ENCODE measurements around the gene NDUFAF3.

The NDUFAF3 gene

DNA sequence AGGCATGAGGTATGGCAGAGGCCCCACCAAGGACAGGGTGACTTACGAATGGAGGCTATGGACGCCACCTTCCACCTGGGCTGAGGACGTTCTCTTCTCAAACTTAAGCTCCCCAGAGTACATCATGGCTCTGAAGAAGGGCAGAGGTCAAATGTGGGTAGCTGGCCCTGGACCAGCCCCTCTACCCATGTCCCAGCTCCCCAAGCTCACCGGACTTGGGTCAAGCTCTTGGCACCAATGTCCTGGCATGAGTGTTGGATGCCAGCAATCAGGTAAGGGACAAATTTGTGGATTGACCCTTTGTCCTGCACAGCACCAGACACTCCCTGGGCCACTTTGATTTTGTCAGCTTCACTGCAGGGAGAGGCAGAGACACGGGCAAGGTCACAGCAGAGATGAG, 2.5 kb downstream of the NDUFAF3 start:
- no peak overlapping the region for H3K4me3 ChIP-seq (ENCODE audit: severe bottlenecking)
- DNase-seq (ENCODE audit: low spot score) = no peak
- peaks cover 8% of the 10 kb centered on the region for H3K4me1 ChIP-seq (ENCODE audit: insufficient read depth, poor library complexity, severe bottlenecking)
- no peak for ATAC-seq (ENCODE audit: low read depth)
- TF ChIP-seq, protein P1, sequence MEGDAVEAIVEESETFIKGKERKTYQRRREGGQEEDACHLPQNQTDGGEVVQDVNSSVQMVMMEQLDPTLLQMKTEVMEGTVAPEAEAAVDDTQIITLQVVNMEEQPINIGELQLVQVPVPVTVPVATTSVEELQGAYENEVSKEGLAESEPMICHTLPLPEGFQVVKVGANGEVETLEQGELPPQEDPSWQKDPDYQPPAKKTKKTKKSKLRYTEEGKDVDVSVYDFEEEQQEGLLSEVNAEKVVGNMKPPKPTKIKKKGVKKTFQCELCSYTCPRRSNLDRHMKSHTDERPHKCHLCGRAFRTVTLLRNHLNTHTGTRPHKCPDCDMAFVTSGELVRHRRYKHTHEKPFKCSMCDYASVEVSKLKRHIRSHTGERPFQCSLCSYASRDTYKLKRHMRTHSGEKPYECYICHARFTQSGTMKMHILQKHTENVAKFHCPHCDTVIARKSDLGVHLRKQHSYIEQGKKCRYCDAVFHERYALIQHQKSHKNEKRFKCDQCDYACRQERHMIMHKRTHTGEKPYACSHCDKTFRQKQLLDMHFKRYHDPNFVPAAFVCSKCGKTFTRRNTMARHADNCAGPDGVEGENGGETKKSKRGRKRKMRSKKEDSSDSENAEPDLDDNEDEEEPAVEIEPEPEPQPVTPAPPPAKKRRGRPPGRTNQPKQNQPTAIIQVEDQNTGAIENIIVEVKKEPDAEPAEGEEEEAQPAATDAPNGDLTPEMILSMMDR (IDR thresholded peaks at IDR 0.05; ENCODE audit: poor library complexity, severe bottlenecking) = no peak
- peaks cover 56% of the 10 kb centered on the region for H3K36me3 ChIP-seq (ENCODE audit: low read depth)
- H3K27ac ChIP-seq (ENCODE audit: poor library complexity, severe bottlenecking) = no peak overlapping the region
- H3K27me3 ChIP-seq (ENCODE audit: insufficient read depth, poor library complexity, severe bottlenecking) = no peaks in the 10 kb centered on the region
- no peaks in the 10 kb centered on the region for H3K9me3 ChIP-seq (ENCODE audit: severe bottlenecking)

DNA sequence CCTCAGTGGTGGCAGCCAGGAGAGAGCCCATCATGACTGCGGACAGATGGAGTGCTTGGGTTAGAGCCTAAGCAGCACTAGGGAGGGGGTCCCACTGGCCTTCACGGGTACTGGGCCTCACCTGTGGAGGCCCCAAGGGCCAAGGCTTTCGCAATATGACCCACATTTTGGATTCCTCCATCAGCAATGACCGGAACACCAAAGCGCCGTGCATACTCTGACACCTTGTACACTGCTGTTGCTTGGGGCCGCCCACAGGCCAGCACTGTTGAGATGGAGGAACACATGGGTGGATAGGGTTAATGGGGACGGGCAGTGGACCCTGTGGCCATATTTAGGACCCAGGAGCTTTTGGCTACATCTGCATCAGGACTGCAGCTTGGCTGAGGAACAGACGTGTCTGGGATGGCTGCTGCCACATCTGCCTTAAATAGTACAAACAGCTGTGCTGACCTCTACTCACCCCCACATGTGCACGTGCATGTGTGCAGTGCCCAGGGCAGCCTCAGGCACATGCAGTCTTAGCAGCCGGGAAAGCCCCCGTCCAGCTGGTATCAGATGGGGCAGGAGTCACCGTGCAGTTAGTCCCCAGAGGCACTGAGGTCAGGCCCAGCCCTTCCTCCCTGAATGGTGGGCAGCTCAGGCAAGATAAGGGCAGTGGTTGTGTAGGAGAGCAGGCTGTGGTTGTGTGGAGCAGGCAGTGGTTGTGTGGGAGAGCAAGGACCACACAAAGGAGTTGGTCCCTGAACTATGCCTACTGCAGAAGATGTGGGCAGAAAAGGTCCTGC, 3.3 kb downstream of the NDUFAF3 start:
- TF ChIP-seq, protein P1 (IDR thresholded peaks at IDR 0.05; ENCODE audit: poor library complexity, severe bottlenecking) = no peak
- Histone ChIP-seq H3K9me3 (ENCODE audit: severe bottlenecking) (no peaks in the 10 kb centered on the region), H3K27me3 (ENCODE audit: insufficient read depth, poor library complexity, severe bottlenecking) (no peaks in the 10 kb centered on the region), H3K27ac (ENCODE audit: poor library complexity, severe bottlenecking) (no peak overlapping the region), H3K36me3 (ENCODE audit: low read depth) (peaks cover 63% of the 10 kb centered on the region), H3K4me1 (ENCODE audit: insufficient read depth, poor library complexity, severe bottlenecking) (peaks cover 5% of the 10 kb centered on the region), H3K4me3 (ENCODE audit: severe bottlenecking) (no peak overlapping the region)
- ATAC-seq (ENCODE audit: low read depth) (no peak), DNase-seq (ENCODE audit: low spot score) (no peak)

DNA sequence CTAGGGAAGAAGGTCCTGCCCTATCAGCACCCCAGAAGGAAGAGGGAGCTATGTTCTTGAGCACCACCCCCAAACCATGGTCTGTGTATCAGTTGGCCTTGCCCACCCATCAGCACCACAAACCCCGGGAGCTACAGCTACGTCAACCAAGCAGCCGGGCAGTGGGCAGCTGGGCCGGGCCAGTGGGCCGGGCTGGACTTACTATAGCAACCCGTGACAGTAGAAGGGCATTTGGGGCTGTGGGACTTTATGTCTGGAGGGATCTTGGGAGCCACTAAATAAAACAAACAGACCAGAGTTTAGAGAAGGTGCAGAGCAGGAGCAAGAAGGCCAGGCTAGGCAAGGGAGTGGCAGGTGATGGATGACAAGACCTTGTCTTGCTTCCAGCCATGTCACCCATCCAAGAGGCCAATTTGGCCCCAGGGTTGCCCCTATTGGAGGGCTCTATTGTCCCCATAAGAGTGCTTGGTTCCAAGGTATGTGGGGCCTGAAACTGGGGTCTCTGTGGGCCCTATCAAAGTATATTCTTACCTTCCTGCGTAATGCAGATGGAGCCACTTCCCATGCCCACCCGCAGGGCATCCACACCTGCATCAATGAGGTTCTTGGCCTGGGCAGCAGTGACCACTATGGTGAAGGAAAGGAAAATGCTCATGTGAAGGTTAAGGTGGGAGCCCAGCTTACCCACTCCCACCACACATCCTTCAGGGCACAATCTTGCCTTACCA, 4.0 kb downstream of the NDUFAF3 start:
- DNase-seq (ENCODE audit: low spot score) = no peak
- no peaks in the 10 kb centered on the region for H3K27me3 ChIP-seq (ENCODE audit: insufficient read depth, poor library complexity, severe bottlenecking)
- H3K27ac ChIP-seq (ENCODE audit: poor library complexity, severe bottlenecking) = no peak overlapping the region
- no peak for ATAC-seq (ENCODE audit: low read depth)
- peaks cover 5% of the 10 kb centered on the region for H3K4me1 ChIP-seq (ENCODE audit: insufficient read depth, poor library complexity, severe bottlenecking)
- TF ChIP-seq, protein P1 (IDR thresholded peaks at IDR 0.05; ENCODE audit: poor library complexity, severe bottlenecking) = no peak
- peaks cover 63% of the 10 kb centered on the region for H3K36me3 ChIP-seq (ENCODE audit: low read depth)
- H3K9me3 ChIP-seq (ENCODE audit: severe bottlenecking) = no peaks in the 10 kb centered on the region
- no peak overlapping the region for H3K4me3 ChIP-seq (ENCODE audit: severe bottlenecking)

DNA sequence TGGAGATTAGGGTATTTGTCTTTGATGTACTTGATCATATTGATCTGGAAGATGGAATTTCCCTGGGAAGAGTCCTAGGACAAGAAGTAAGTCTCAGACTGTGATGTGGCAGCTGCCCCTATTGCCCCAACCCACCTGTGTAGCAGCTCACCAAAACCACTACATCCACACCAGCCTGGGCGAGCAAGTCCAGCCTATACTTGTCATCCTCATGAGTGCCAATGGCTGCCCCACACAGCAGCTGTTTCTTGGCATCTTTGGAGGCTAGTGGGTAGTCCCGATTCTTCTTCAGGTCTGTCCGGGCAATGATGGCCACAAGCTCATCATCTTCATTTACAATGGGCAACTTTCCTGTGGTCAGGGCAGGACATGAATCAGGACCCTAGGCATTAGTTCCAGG, 4.6 kb downstream of the NDUFAF3 start:
- Histone ChIP-seq H3K4me1 (ENCODE audit: insufficient read depth, poor library complexity, severe bottlenecking) (peaks cover 5% of the 10 kb centered on the region), H3K36me3 (ENCODE audit: low read depth) (peaks cover 68% of the 10 kb centered on the region), H3K9me3 (ENCODE audit: severe bottlenecking) (no peaks in the 10 kb centered on the region), H3K27ac (ENCODE audit: poor library complexity, severe bottlenecking) (no peak overlapping the region), H3K27me3 (ENCODE audit: insufficient read depth, poor library complexity, severe bottlenecking) (no peaks in the 10 kb centered on the region), H3K4me3 (ENCODE audit: severe bottlenecking) (no peak overlapping the region)
- TF ChIP-seq, protein P1 (IDR thresholded peaks at IDR 0.05; ENCODE audit: poor library complexity, severe bottlenecking) = no peak
- ATAC-seq (ENCODE audit: low read depth) (no peak), DNase-seq (ENCODE audit: low spot score) (no peak)
